Activated B cell treated with CpG ODN at 0.5 μM for 24 hours (primary cell): ENCODE results near the gene EFNA3. TPM values are rescaled to one million over a fixed set of nuclear protein-coding genes. Genes with fewer than 3 reads are reported as not detected.
A peak's percentile ranks its signal among the peaks of the same experiment; 100 is the strongest.

Source experiments
- ATAC-seq: fragments of 200-7000 bp; cut with Tn5 transposase; one replicate; pipeline ENCODE4 v1.10.0; 2021; ENCODE audit warnings: low read depth, mild to moderate bottlenecking, moderate library complexity
- CTCF ChIA-PET: fragments of 350-600 bp; sonication (Branson Sonifier 250); formaldehyde crosslinking; loops from one replicate; lab custom pipeline; 2021; ENCODE audit warnings: antibody characterized with exemption; lab: Charles Lee
- POLR2A ChIA-PET: fragments of 350-600 bp; sonication (Branson Sonifier 250); formaldehyde crosslinking; loops from one replicate; lab custom pipeline; 2021; ENCODE audit warnings: antibody characterized with exemption; lab: Charles Lee
- DNase-seq: peaks from one replicate; pipeline ENCODE4 v3.0.0; 2022
- H3K27ac Mint-ChIP-seq: one replicate; pipeline ENCODE4 v1.8.0; 2020; ENCODE audit warnings: mixed read lengths
- H3K27me3 Mint-ChIP-seq: one replicate; pipeline ENCODE4 v1.8.0; 2021; ENCODE audit warnings: mixed read lengths
- H3K36me3 Mint-ChIP-seq: one replicate; pipeline ENCODE4 v1.8.0; 2021; ENCODE audit warnings: low read depth, mixed read lengths
- H3K4me1 Mint-ChIP-seq: one replicate; pipeline ENCODE4 v1.8.0; 2021; ENCODE audit warnings: mixed read lengths
- H3K4me3 Mint-ChIP-seq: one replicate; pipeline ENCODE4 v1.8.0; 2020; ENCODE audit warnings: mild to moderate bottlenecking, mixed read lengths
- H3K9me3 Mint-ChIP-seq: one replicate; pipeline ENCODE4 v1.8.0; 2020; ENCODE audit warnings: mixed read lengths
- CTCF ChIP-seq: fragments of 200-600 bp; IDR thresholded peaks from one replicate; pipeline ENCODE4 v1.8.0; 2022; ENCODE audit warnings: antibody characterized with exemption, mild to moderate bottlenecking
- intact Hi-C: fragments of 100-400 bp; cut with micrococcal nuclease; formaldehyde crosslinking; loops from one replicate; pipeline ENCODE4 v1.15.1; 2024
- total RNA-seq: library from RNA; stranded (reverse); gene quantifications from 2 replicates; pipeline ENCODE4 v1.2.3, GENCODE V29; 2022

EFNA3 gene
- total RNA-seq, 1 donor from 2014 or later = 1.2 TPM

GRCh38 chr1:155134880-155135414 is 56.3 kb downstream of the EFNA3 start:
- POLR2A ChIA-PET = interaction anchor here (0.7 to 5.4 kb wide), 15 partner anchors 8 to 138 kb away, joined by 3 to 92 read pairs (median 6); partner anchors contain the start of genes CLK2, EFNA3, KRTCAP2 and TRIM46
- Mint-ChIP-seq H3K36me3 (peaks cover 33% of the 10 kb centered on the region), H3K4me3 (peak overlapping the region; percentile 96), H3K4me1 (peaks cover 40% of the 10 kb centered on the region), H3K27ac (peak overlapping the region; percentile 99), H3K27me3 (peaks cover 6% of the 10 kb centered on the region), H3K9me3 (no peaks in the 10 kb centered on the region)
- intact Hi-C loops = loop anchor here (1.0 kb wide), 2 partner anchors 8 to 32 kb away; partner anchors contain the start of gene EFNA1
- no peak for TF ChIP-seq CTCF
- ATAC-seq = no peak
- CTCF ChIA-PET = interaction anchor here (0.6 to 4.5 kb wide), 9 partner anchors 19 to 73 kb away, joined by 3 to 40 read pairs (median 4); partner anchors contain the start of gene KRTCAP2
- no peak for DNase-seq

GRCh38 chr1:155135415-155136028 is 56.9 kb downstream of the EFNA3 start, which contains the start of gene SLC50A1:
TSS of gene SLC50A1 (plus strand) at chr1:155135852. CDS start at chr1:155135912, 60 bp downstream.
- ATAC-seq = peak; percentile 86
- intact Hi-C loops = loop anchor here (1.0 to 2.0 kb wide), 4 partner anchors 8 to 51 kb away; partner anchors contain the start of gene EFNA1
- ChIA-PET POLR2A (interaction anchor here (0.6 to 5.4 kb wide), 23 partner anchors 8 to 1168 kb away, joined by 3 to 92 read pairs (median 5); partner anchors contain the start of genes CLK2, CREB3L4, EFNA3 and FLAD1), CTCF (interaction anchor here (0.6 to 4.5 kb wide), 10 partner anchors 20 to 74 kb away, joined by 3 to 40 read pairs (median 4); partner anchors contain the start of gene KRTCAP2)
- H3K27ac Mint-ChIP-seq = peak within 1 kb of the TSS; percentile 99
- no peak for TF ChIP-seq CTCF
- H3K27me3 Mint-ChIP-seq = peaks cover 3% of the 10 kb centered on the region
- H3K36me3 Mint-ChIP-seq = peaks cover 38% of the 10 kb centered on the region
- DNase-seq = peak; percentile 94
- peaks cover 46% of the 10 kb centered on the region for H3K4me1 Mint-ChIP-seq
- H3K9me3 Mint-ChIP-seq = no peaks in the 10 kb centered on the region
- peak within 1 kb of the TSS; percentile 96 for H3K4me3 Mint-ChIP-seq

DNA sequence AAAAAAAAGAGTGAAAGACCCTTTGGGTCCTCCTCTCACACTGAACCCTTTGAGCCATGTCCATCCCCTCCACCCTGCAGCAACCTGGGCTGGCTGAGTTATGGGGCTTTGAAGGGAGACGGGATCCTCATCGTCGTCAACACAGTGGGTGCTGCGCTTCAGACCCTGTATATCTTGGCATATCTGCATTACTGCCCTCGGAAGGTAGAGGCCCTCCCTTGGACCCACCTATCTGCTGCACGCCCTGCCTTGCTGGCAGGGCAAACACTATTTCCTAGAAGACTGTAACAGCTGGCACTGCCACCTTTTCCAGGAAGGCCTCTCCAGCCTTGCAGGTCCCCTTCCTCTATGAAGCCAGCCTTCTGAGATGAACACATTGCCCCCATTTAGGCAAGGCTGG is 58.1 kb downstream of the EFNA3 start:
- TF ChIP-seq CTCF = no peak
- Mint-ChIP-seq H3K36me3 (peaks cover 38% of the 10 kb centered on the region), H3K27me3 (no peaks in the 10 kb centered on the region), H3K4me1 (peaks cover 47% of the 10 kb centered on the region), H3K9me3 (no peaks in the 10 kb centered on the region), H3K27ac (peak overlapping the region; percentile 99), H3K4me3 (peak overlapping the region; percentile 96)
- DNase-seq (no peak), ATAC-seq (peak; percentile 0)
- intact Hi-C loops = loop anchor here (2.0 kb wide), 2 partner anchors 14 to 52 kb away; no protein-coding TSS in a partner anchor
- POLR2A ChIA-PET = interaction anchor here (0.9 to 5.4 kb wide), 9 partner anchors 11 to 1169 kb away, joined by 3 to 92 read pairs (median 10); partner anchors contain the start of genes CLK2, CREB3L4, KRTCAP2 and TRIM46
- CTCF ChIA-PET = interaction anchor here (1.7 to 4.5 kb wide), 2 partner anchors 31 to 36 kb away, joined by 5 to 40 read pairs; partner anchors contain the start of gene KRTCAP2

Other genes with a start within 250 kb of the EFNA3 start
- 0.44 and 1.1 TPM in 2 replicates for gene KCNN3, start 208.6 kb upstream of the EFNA3 start, total RNA-seq
- 24.6 and 26.3 TPM in 2 replicates for gene PMVK, start 142.1 kb upstream of the EFNA3 start, total RNA-seq
- gene PBXIP1, start 122.7 kb upstream of the EFNA3 start, total RNA-seq = 42.4 and 43.2 TPM in 2 replicates
- 33.1 and 38.1 TPM in 2 replicates for gene PYGO2, start 117.1 kb upstream of the EFNA3 start, total RNA-seq
- gene SHC1, start 108.1 kb upstream of the EFNA3 start, total RNA-seq = 59.3 and 60.9 TPM in 2 replicates
- gene CKS1B, start 104.2 kb upstream of the EFNA3 start, total RNA-seq = 25.3 and 26.6 TPM in 2 replicates
- gene FLAD1, start 95.5 kb upstream of the EFNA3 start, total RNA-seq = 64.1 and 69.0 TPM in 2 replicates
- gene LENEP, start 85.3 kb upstream of the EFNA3 start, total RNA-seq = 1.8 and 2.4 TPM in 2 replicates
- 56.2 and 56.6 TPM in 2 replicates for gene ZBTB7B, start 76.0 kb upstream of the EFNA3 start, total RNA-seq
- 1.0 TPM in 1 of 2 replicates, not detected in the other for gene DCST2, start 45.1 kb upstream of the EFNA3 start, total RNA-seq
- gene DCST1, start 45.0 kb upstream of the EFNA3 start, total RNA-seq = not detected in 2 replicates
- gene ADAM15, start 27.5 kb upstream of the EFNA3 start, total RNA-seq = 11.3 and 13.7 TPM in 2 replicates
- gene EFNA4, start 15.1 kb upstream of the EFNA3 start, total RNA-seq = 7.8 and 9.5 TPM in 2 replicates
- 0.29 TPM in 1 of 2 replicates, not detected in the other for gene EFNA1, start 49.0 kb downstream of the EFNA3 start, total RNA-seq
- 77.3 and 85.2 TPM in 2 replicates for gene SLC50A1, start 57.0 kb downstream of the EFNA3 start, total RNA-seq
- 33.2 and 36.8 TPM in 2 replicates for gene DPM3, start 61.7 kb downstream of the EFNA3 start, total RNA-seq
- 128 and 132 TPM in 2 replicates for gene KRTCAP2, start 94.5 kb downstream of the EFNA3 start, total RNA-seq
- gene TRIM46, start 95.0 kb downstream of the EFNA3 start, total RNA-seq = 1.2 and 1.9 TPM in 2 replicates
- 9.7 and 15.3 TPM in 2 replicates for gene THBS3, start 129.1 kb downstream of the EFNA3 start, total RNA-seq
- gene MTX1, start 129.9 kb downstream of the EFNA3 start, total RNA-seq = 36.7 and 38.2 TPM in 2 replicates
- gene ENTREP3, start 176.6 kb downstream of the EFNA3 start, total RNA-seq = 13.7 and 14.8 TPM in 2 replicates
- 71.8 and 78.6 TPM in 2 replicates for gene SCAMP3, start 183.5 kb downstream of the EFNA3 start, total RNA-seq
- gene CLK2, start 194.7 kb downstream of the EFNA3 start, total RNA-seq = 109 and 112 TPM in 2 replicates
- 2.7 TPM in 2 replicates for gene HCN3, start 198.6 kb downstream of the EFNA3 start, total RNA-seq
- gene PKLR, start 222.6 kb downstream of the EFNA3 start, total RNA-seq = 0.18 TPM in 1 of 2 replicates, not detected in the other
- gene FDPS, start 230.0 kb downstream of the EFNA3 start, total RNA-seq = 241 and 242 TPM in 2 replicates
- 15.0 TPM in 2 replicates for gene RUSC1, start 242.1 kb downstream of the EFNA3 start, total RNA-seq